GM03348 (cell line): ENCODE measurements around the gene PCLAF.
"Not testable (repeated sequence)": the region's sequence is repeated elsewhere in the genome, so short reads cannot be mapped to it uniquely, and the experiment has no call there.

Experiments
- DNase-seq: peaks from one replicate; pipeline ENCODE4 v3.0.0; 2012; ENCODE audit warnings: low spot score

Gene PCLAF, protein sequence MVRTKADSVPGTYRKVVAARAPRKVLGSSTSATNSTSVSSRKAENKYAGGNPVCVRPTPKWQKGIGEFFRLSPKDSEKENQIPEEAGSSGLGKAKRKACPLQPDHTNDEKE

DNA sequence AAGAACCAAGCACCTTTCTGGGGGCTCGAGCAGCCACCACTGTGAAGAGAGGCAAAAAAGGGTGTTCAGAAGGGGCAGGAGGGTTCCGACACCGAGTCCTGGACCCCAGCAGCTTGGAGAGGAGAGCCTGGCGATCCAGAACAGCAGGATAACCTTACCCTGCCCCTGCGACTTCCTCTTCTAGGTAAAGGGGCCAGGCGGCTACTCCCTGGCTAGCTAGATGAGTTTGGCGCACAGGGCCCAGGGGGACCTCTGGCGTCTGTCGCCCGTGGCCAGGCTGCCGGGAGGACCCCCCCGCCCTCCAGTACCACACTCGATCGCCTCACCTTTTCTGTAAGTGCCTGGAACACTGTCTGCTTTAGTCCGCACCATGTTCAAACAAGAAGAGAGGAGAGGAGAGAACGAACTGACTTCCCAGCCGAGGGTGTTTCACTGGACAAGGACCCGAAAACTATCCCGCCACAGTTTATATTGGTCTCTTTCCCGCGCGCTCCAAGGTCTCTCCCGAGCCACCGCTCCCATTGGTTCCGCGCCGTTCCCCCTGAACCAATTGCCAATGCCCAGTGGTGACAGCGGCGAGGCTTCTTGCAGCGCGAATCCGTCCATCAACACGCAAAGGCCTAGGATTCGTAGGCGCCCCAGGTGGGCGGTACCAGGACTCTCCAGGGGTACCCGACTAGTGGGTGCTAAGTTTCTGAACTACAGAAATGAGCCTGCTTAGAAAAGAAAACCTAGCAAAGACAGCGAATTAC is at the start of gene PCLAF:
Gene PCLAF (minus strand): TSS at position 442 of the 752 bp plus-strand sequence. CDS start 70 bp downstream, at position 372.
- peak; percentile 97 for DNase-seq

DNA sequence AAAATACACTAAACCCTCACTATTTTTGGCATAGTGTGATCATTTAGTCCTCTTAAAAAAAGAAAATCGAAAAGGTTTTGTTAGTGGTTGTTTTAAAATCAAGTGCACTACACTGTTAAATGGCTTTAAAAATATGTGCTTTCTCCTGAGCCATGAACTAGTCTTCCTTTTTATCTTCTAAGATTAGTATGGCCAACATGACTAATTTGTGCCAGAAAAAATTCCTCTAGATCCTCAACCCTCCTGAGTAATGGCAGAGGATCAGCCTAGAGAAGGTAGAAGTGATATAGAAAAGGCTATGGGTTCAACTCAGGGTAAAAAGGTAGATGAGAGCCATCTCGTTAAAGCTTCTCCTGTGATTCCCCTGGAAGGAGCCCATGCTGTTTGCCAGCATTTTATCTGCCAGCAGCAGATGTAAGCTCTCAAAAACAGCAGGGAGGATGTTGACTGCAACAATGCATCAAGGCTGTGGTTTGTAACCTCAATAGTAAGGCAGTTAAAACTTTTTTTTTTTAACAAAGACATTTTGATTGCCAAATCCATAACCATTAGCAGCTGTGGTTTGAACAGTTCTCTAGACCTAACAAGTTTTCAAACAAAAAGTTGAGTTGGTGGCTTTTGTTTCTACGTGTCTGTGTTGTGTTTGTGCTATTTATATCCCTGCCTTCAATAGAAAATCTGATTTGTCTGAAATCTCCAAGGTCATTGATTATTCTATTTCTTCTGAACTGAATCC is 48.9 kb upstream of the PCLAF start:
- DNase-seq: peak; percentile 81

DNA sequence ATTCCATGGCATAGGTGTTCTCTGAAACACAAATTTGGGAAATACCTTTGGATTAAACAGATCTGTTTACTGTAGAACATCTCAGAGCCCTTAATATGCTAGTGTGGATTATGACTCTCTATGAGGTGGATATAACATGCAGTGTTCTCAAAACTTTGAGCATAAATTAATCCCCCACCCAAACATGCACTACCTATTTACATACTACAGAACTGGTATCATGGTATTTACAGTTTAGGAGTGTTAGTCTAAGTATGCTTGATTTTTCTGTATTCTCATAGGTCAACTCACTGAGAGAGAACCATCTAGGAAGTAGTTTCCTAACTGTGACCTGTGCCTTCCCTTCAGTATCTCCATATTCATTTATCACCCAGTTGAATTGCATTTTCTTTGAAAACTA is 48.2 kb upstream of the PCLAF start:
- DNase-seq: no peak

DNA sequence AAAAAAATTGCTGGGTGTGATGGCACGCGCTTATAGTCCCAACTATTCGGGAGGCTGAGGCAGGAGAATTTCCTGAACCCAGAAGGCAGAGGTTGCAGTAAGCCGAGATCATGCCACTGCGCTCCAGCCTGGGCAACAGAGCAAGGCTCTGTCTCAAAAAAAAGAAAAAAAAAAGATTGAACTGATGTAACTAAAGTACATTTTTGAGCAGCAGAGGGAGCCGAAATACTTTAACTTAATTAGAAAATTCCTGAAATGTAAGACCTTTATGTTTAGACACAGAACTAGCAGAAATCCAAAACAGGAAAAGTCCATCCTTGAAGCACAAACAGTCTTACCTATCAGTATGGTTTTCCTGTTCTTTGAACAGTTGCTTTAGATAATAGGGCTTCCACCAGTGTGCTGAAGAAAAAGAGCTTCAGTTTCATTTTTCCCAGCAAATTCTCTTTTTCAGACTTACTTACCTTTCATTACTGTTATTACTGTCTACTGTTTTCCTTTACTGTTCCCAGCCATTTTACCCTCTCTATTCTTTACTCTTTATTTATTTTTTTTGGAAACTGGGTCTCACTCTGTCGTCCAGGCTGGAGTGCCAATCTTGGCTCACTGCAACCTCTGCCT is 45.7 kb upstream of the PCLAF start:
- peak; percentile 25 for DNase-seq

DNA sequence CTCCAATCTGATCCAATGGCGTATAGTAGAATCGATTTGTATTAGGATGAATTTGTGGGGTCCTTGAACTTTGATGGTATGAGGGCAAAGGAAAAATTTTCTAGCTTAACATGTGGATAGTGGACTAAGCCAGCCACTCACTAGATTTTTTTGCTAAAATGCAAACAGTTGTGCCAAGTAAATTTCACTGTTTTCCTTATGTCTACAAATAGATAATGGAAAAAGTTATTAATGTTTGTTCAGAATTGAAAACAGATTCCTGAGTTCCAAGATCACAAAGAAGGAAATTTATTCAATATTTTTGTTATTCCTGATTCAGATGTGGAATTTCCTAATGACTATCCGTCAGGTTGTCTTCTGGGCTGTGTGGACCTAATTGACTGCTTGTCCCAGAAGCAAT is 44.0 kb upstream of the PCLAF start:
- DNase-seq: no peak

DNA sequence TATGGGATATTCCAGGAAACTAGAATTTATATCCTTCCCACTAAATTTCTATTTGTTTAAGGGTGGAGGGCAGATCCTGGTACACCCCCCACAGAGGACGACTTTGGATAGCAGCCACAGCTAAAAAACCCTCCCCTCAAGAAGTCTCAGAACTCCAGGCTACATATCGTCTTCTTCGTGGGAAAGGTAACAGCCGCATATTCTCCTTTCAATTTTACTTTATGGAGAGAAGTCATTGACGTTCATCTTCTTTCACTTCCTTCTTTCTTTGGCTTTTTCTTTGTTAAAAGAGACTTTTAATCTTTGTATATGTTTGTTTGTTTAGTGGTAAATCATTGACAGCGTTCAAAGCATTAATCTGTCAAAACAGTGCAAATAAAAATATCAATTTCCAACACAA is 42.7 kb upstream of the PCLAF start:
- DNase-seq: no peak

DNA sequence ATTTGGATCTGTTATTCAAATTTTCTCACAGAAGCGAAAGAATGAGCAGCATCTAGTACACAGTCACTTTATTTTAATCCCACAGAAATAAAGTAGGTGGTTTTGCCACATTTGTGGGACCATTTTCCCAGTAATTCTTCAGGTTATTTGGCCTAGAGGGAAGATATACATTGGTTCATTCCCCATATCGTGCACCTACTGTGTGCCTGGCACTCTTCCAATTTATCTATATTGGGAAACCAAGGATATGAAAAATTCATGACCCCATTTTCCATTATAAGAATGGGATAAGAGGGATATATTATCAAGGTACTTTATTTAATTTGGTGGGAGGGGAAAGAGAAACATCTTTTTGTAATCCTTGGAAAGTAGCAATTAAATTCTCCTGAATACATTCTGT is 41.5 kb upstream of the PCLAF start:
- DNase-seq: no peak

DNA sequence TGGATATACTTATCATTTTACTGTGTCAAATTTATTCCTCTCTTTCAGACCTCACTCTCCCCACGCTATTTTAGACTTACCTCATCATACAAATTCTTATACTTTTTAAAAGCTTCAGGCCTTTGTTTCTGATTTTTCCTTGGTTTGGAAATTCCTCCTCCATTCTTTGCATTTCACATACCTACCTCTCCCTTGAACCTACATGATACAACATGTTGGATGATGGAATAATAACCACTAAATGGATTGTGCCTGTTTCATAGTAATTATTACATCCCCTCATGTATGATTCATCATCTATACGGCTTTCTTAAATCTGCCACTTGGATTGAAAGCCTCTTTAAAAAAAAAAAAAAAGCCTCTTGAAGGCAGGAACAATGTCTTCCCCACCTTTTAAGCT is 31.0 kb upstream of the PCLAF start:
- DNase-seq: no peak

DNA sequence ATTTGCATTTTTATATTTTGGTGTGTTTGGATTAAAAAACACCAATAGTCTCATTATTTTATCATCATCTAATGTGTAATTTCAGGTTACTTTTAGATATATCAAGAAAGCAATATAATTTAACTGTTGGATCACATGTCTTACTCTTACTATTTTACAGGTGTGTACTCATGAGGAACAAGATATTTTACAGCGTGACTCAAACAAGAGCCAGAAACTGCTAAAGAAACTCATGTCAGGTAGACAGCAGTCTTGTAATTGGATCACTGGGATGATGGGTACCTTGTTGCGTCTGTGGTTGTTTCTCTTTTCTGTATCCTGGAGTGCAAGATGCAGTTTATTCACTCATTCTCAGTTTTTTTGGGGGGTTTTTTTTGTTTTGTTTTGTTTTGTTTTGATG is 19.3 kb upstream of the PCLAF start:
- DNase-seq: no peak

DNA sequence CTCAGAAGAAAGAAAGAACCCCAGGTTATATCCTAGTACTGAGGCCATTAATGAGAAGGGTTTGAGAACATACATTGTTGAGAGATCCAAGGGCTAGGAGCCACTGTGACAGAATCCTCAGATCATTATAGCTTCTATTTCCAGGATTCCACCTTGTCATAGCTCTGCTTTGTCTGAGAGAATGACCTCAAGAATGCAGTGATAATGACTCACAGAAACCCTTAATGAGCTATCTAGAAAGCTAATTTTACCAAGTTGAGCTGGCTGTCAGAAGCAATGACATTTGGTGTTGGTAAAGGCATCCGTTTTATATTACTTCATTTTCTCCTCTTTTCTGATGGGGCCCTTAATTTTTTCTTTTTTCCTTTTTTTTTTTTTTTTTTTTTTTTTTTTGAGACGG is 17.3 kb upstream of the PCLAF start:
- DNase-seq: peak; percentile 5

DNA sequence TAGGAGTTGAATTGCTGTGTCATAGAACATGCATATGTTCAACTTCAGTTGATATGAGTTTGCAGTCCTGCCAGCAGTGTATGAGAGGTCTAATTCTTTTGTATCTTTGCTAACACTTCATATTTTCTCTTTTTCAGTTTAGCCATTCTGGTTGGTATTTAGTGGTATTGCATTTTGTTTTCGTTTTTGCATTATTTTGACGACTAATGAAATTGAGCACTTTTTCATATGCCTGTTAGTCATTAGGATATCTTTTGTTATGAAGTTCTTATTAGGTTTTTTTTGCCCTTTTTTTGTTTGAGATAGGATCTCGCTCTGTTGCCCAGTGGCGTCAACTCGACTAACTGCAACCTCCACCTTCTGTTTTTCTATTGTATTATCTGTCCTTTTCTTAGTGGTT is 15.5 kb upstream of the PCLAF start:
- no peak for DNase-seq

DNA sequence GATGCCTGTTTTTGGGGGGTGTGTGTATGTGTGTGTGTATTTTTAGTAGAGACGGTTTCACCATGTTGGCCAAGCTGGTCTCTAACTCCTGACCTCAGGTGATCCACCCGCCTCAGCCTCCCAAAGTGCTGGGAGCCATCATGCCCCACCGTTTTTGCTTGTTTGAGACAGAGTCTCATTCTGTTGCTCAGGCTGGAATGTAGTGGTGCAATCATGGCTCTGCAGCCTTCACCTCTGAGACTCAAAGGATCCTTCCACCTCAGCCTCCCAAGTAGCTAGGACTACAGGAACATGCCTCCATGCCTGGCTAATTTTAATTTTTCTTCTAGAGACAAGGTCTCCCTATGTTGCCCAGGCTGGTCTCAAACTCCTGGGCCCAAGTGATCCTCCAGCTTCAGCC is 11.2 kb upstream of the PCLAF start:
- not testable (repeated sequence) for DNase-seq

DNA sequence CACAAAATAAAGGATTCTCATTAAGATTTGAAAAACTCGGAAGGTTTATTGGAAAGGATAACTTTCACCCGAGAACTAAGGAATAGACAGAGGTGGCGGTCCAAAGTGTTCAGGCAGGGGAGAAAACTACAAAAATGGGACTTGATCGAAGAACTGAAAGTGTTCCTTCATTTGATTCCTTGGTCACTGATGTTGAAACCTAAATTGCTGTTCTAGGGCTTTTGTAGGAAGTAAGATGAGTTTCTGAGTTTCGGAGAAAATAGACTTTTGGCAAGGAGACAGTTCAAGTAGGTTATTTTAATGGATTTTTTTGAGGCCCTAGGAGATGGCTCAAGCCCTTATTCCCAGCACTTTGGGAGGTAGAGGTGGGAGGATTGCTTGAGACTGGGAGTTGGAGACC is 7.8 kb upstream of the PCLAF start:
- no peak for DNase-seq

DNA sequence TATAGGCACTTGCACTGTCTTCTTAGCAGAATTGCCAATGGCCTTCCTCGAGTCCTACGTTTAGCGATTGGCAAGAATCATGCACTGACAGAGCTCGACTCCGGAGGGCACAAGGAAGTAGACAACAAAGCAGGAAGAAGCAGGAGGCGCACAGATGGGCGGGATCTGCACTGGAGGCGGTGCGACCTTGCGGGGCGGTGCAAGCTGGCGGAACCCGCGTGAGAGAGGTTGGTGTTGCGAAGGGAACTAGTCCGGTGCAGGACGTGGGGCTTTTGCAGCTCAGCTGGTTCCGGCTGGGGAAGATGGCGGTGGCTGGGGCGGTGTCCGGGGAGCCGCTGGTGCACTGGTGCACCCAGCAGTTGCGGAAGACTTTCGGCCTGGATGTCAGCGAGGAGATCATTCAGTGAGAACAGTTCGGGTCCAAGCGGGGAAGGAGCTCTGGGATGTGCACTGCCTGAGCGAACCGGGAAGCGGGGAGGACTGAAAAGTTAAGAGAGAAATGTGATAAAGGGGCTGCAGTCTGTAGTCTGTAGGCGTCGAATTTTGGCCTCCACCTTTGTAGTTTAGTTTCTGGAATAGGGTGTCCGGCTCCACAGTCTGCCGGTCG is 6.4 kb upstream of the PCLAF start, which contains the start of gene TRIP4:
Gene TRIP4 (plus strand): TSS at position 275 of the 607 bp plus-strand sequence. CDS start 28 bp downstream, at position 303.
- peak; percentile 95 for DNase-seq

DNA sequence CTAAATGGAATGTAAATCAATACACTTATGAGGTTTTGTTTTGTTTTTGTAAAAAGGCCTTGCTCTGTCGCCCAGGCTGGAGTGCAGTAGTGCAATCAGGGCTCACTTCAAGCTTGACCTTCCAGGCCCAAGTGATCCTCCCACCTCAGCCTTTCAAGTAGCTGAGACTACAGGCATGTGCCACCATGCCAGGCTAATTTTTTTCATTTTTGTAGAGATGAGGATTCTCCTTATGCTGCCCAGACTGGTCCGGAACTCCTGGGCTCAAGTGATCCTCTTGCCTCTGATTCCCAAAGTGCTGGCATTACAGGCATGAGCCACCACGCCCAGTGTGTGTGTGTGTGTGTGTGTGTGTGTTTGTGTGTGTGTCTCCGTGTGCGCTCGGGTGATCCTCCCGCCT is 5.0 kb upstream of the PCLAF start:
- DNase-seq: no peak

DNA sequence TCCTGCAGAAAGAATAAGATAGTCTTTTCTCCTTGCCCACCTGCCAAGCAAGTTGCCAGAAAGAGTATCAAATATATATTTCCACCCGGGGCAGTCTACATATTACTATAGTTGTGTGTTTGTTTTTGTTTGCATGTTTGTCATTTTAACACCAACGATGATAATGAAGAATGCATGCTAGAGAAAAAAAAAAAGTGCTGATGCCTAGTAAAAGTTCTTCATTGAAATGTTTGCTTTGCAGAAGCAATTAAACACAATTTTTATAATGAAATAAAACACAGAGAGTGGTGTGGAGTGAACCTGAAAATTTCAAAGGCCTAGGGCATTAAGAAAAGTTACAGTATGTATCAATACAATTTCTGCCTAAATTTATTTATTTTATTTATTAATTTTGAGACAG is 2.5 kb upstream of the PCLAF start:
- DNase-seq: no peak

DNA sequence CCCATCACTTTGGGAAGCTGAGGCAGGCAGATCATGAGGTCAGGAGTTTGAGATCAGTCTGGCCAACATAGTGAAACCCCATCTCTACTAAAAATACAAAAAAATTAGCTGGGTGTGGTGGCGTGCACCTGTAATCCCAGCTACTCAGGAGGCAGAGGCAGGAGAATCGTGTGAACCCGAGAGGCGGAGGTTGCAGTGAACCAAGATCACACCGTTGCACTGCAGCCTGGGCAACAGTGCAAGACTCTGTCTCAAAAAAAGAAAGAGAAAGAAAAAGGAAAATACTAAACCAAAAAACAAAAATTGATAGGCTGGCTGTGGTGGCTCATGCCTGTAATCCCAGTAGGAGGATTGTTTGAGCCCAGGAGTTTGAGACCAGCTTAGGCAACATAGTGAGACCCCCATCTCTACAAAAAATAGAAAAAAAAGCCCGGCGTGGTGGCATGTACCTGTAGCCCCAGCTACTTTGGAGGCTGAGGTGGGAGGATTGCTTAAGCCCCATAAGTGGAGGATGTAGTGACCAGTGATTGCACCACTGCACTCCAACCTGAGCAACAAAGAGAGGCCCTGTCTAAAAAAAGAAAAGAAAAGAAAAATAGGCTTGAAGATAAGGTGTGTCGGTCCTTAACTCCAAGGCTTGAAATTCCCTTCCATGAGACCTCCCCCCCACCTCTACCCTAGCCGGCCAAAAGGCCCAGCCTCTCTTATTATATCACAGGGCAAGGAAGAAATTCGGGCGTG is 941 bp downstream of the PCLAF start:
- not testable (repeated sequence) for DNase-seq

DNA sequence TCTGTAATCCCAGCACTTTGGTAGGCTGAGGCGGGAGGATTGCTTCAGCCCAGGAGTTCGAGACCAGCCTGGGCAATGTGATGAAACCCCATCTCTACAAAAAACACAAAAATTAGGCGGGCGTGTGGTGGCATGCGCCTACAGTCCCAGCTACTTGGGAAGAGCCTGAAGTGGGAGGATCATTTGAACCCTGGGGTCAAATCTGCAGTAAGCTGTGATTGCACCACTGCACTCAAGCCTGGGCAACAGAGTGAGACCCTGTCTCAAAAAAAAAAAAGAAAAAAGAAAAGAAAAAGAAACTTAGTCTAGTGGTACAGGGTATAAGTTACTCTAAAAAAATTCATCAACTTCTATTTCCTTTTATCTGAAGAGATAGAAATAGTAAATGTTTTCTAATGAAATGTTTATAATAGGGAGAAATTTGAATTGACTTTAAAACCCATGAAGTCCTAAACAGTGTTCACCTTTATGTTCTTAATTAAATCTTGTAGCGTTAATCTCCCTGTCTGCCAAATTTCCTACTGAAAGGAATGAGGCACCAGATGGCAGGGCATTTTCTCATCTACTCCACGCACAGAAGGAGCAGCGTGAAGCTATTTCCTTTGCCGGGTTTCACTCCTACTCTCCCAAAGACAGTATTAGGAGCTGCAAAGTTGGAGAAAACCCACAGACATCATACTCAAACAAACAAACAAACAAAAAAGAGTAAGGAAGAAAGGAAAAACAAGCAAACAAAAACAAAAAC is 1.9 kb downstream of the PCLAF start:
- DNase-seq: peak; percentile 27

DNA sequence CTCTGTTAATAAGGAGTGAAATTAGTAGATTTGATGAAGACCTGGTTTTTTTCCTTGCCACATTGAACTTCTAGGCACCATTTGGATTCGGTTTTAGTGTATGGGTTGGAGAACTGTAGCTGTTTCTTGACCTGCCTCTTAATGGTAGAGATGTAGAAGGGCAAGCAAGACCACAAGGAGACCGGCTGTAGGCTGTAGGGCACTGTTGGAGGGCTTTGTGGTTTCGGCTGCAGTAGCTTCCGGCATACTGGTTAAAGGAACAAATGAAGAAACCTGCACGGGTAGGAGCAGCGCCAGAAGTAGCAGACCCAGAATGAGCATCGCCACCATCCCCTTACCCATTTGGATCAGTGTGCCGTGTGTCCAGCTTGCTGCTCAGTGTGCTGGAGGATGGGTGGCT is 7.9 kb downstream of the PCLAF start:
- DNase-seq: no peak

DNA sequence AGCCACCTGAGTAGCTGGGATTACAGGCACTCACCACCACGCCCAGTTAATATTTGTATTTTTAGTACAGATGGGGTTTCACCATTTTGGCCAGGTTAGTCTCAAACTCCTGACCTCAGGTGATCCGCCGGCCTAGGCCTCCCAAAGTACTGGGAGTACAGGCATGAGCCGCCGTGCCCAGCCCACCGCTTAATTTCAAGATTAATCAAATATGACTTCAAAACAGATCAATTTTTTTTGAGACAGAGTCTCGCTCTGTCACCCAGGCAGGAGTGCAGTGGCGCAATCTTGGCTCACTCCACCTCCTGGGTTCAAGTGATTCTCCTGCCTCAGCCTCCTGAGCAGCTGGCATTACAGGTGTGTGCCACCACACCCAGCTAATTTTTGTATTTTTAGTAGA is 9.9 kb downstream of the PCLAF start:
- not testable (repeated sequence) for DNase-seq

DNA sequence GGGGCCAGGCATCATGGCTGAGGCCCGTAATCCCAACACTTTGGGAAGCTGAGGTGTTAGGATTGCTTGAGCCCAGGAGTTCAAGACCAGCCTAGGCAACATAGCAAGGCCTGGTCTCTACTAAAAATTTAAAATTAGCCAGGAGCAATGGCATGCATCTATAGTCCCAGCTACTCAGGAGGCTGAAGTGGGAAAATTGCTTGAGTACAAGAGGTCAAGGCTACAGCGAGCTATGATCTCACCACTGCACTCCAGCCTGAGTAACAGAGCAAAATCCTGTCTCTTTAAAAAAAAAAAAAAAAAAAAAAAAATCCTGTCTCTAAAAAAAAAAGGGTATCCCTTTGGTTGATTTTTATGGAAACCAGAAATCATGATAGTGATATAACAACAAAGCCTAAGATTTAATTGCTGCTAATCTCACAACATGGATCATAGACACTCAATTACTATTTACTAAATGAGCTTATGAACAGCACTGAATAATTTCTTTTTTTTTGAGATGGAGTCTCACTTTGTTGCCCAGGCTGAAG is 12.1 kb downstream of the PCLAF start:
- no peak for DNase-seq
